ENCODE measurements around the gene DLG2. TPM values are rescaled to one million over a fixed set of nuclear protein-coding genes. Genes with fewer than 3 reads are reported as not detected.
A peak's percentile ranks its signal among the peaks of the same experiment; 100 is the strongest.

Gene DLG2
- total and polyA plus RNA-seq, 2 donors (not counting 3 experiments of a cell fraction or from before 2014, with no cell fraction given): 0.15 to 1.1 TPM

- Histone ChIP-seq H3K79me2 (ENCODE audit: control insufficient read depth, insufficient read depth, low read length) (no peaks in the 10 kb centered on the region), H2AFZ (ENCODE audit: low read depth, low read length) (no peak overlapping the region), H3K4me3 (replicated peaks in 1 of 3; ENCODE audit: insufficient read depth in 1 of 3, low read depth in 1 of 3, low read length in 3 of 3) (no peak overlapping the region), H3K9me3 (replicated peaks; ENCODE audit: control insufficient read depth, insufficient read depth, low read length) (no peaks in the 10 kb centered on the region), H3K4me1 (ENCODE audit: control insufficient read depth, extremely low read depth, insufficient read depth, low read length) (no peaks in the 10 kb centered on the region), H3K9me1 (replicated peaks; ENCODE audit: control insufficient read depth, extremely low read depth, insufficient read depth, low read length) (no peaks in the 10 kb centered on the region), H3K27ac (ENCODE audit: insufficient read depth, low read depth, low read length) (no peak overlapping the region), H4K20me1 (replicated peaks; ENCODE audit: control insufficient read depth, extremely low read depth, insufficient read depth, low read length) (no peaks in the 10 kb centered on the region), H3K27me3 (ENCODE audit: control insufficient read depth in 2 of 2, insufficient read depth in 2 of 2, low read length in 2 of 2) (no peaks in the 10 kb centered on the region), H3K4me2 (ENCODE audit: insufficient read depth, low read length) (no peak overlapping the region), H3K36me3 (ENCODE audit: control insufficient read depth in 2 of 2, extremely low read depth in 1 of 2, insufficient read depth in 2 of 2, low read length in 2 of 2) (no peaks in the 10 kb centered on the region), H3K9ac (replicated peaks; ENCODE audit: extremely low read depth, insufficient read depth, low read length) (no peak overlapping the region)
- no peak for TF ChIP-seq FOS (IDR thresholded peaks at IDR 0.05; ENCODE audit: borderline replicate concordance, insufficient read depth, low read length)
- no peak for TF ChIP-seq POLR2A (IDR thresholded peaks at IDR 0.05; ENCODE audit: low read depth, low read length)
- TF ChIP-seq, protein P1, sequence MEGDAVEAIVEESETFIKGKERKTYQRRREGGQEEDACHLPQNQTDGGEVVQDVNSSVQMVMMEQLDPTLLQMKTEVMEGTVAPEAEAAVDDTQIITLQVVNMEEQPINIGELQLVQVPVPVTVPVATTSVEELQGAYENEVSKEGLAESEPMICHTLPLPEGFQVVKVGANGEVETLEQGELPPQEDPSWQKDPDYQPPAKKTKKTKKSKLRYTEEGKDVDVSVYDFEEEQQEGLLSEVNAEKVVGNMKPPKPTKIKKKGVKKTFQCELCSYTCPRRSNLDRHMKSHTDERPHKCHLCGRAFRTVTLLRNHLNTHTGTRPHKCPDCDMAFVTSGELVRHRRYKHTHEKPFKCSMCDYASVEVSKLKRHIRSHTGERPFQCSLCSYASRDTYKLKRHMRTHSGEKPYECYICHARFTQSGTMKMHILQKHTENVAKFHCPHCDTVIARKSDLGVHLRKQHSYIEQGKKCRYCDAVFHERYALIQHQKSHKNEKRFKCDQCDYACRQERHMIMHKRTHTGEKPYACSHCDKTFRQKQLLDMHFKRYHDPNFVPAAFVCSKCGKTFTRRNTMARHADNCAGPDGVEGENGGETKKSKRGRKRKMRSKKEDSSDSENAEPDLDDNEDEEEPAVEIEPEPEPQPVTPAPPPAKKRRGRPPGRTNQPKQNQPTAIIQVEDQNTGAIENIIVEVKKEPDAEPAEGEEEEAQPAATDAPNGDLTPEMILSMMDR (IDR thresholded peaks at IDR 0.05; ENCODE audit: extremely low read depth in 1 of 2, insufficient read depth in 1 of 2, low read depth in 1 of 2, low read length in 2 of 2): peak; percentile 61 to 70
- BruUV-seq (replicated peaks): no TSS peak
- FAIRE-seq (peak; percentile 63), DNase-seq (ENCODE audit: low read depth, low spot score) (peak; percentile 44)
- intact Hi-C loops (cut with micrococcal nuclease) (loop anchor here (1.0 kb wide), 1 partner anchor 140 kb away; no protein-coding TSS in a partner anchor), dilution Hi-C loops (cut with MboI; ENCODE audit: extremely low pct_ligation_motif_present, low sequenced_read_pairs) (no loop called here)
- ChIA-PET POLR2A (no interaction called here), CTCF (interaction anchor here (0.6 to 1.4 kb wide), 2 partner anchors 12 to 1206 kb away, joined by 3 to 5 read pairs; no protein-coding TSS in a partner anchor)
Observed at GRCh38 chr11:84384731-84385130, 1242.4 kb downstream of the DLG2 start.

DNA sequence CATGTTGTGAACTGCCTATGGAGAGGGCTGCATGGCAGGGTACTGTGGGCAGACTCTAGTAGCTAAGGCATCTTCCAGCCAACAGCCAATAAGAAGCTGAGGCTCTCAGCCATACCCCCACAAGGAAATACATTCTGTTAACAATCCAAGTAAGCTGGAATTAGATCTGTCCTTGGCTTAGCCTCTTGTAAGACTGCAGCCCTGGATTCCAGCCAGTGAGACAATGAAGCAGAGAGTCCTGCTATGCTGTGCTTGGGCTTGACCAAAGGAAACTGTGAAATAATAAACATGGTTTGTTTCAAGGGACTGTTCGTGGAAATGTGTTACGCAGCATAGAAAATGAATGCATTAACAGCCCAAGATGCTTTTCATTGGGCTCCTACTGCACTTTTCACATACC lies 1243.6 kb downstream of the DLG2 start:
- intact Hi-C loops (cut with micrococcal nuclease) (no loop called here), dilution Hi-C loops (cut with MboI; ENCODE audit: extremely low pct_ligation_motif_present, low sequenced_read_pairs) (no loop called here)
- no peak for FAIRE-seq
- TF ChIP-seq, protein P1 (IDR thresholded peaks at IDR 0.05; ENCODE audit: extremely low read depth in 1 of 2, insufficient read depth in 1 of 2, low read depth in 1 of 2, low read length in 2 of 2): no peak
- H3K36me3 ChIP-seq (ENCODE audit: control insufficient read depth in 2 of 2, extremely low read depth in 1 of 2, insufficient read depth in 2 of 2, low read length in 2 of 2): no peaks in the 10 kb centered on the region
- ChIA-PET CTCF (no interaction called here), POLR2A (no interaction called here)
- H3K4me1 ChIP-seq (ENCODE audit: control insufficient read depth, extremely low read depth, insufficient read depth, low read length): no peaks in the 10 kb centered on the region
- no peak overlapping the region for H3K27ac ChIP-seq (ENCODE audit: insufficient read depth, low read depth, low read length)
- no peak for DNase-seq (ENCODE audit: low read depth, low spot score)
- H3K79me2 ChIP-seq (ENCODE audit: control insufficient read depth, insufficient read depth, low read length): no peaks in the 10 kb centered on the region
- H3K9ac ChIP-seq (replicated peaks; ENCODE audit: extremely low read depth, insufficient read depth, low read length): no peak overlapping the region
- no peaks in the 10 kb centered on the region for H3K9me1 ChIP-seq (replicated peaks; ENCODE audit: control insufficient read depth, extremely low read depth, insufficient read depth, low read length)
- no peaks in the 10 kb centered on the region for H3K9me3 ChIP-seq (replicated peaks; ENCODE audit: control insufficient read depth, insufficient read depth, low read length)
- H4K20me1 ChIP-seq (replicated peaks; ENCODE audit: control insufficient read depth, extremely low read depth, insufficient read depth, low read length): no peaks in the 10 kb centered on the region
- no peaks in the 10 kb centered on the region for H3K27me3 ChIP-seq (ENCODE audit: control insufficient read depth in 2 of 2, insufficient read depth in 2 of 2, low read length in 2 of 2)
- no peak overlapping the region for H3K4me2 ChIP-seq (ENCODE audit: insufficient read depth, low read length)
- H2AFZ ChIP-seq (ENCODE audit: low read depth, low read length): no peak overlapping the region
- no peak overlapping the region for H3K4me3 ChIP-seq (replicated peaks in 1 of 3; ENCODE audit: insufficient read depth in 1 of 3, low read depth in 1 of 3, low read length in 3 of 3)
- no TSS peak for BruUV-seq (replicated peaks)
